ENCODE data around the gene CST9L. TPM values are rescaled to one million over a fixed set of nuclear protein-coding genes. Genes with fewer than 3 reads are reported as not detected.

CST9L gene
- polyA plus RNA-seq, 1 donor, result not detected

DNA sequence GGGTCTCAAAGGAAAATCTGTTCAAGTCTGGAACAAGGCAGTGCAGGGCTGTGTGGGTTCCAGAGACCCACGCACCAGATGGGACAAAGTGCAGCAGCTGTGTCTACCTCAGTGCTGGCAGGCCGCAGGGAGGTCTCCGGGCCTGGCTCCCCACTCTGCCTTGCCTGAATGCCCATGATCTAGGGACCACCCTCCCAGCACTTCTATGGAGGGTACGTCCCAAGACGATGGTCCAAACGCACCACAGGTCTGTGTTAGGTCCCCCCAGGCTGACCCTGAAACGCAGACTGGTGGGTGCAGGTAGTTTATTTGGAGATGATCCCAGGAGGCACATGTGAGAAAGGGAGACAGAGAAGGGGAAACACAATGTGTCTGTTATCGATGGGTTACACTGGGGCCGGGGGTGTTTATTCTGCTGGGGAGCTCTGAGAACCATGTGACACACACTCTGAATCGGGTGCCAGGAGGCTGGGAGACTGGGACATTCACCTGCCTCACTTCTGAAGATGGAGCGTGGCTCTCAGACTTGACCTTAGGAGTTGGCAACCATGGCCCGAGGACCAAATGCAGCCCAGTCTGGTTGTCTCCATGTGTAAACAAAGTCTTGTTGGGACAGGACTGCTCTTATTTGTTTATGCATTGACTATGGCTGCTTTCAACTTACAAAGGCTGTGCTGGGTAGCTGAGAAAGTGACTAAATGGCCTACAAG lies 21.7 kb downstream of the CST9L start:
- no peak for DNase-seq (ENCODE audit: low read depth)

DNA sequence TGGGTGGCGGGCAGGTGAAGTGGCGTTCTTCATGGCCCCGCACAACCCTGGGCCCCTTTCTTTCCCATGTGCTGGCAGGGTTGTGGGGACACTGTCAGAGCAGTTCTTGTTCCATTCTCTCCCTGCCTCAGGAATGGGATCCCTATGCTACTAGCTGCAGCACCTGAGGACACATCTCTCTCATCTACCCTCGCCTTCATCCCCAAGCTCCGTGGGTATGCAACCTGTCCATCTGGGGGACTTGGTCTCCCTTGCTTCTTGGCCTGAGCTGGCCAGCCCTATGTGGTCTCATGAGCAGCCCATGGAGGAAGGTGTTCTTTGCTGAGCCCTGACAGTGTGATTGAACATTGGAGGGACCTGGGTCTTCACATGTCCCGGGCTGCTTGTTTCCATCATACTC lies 24.2 kb downstream of the CST9L start:
- no peak for DNase-seq (ENCODE audit: low read depth)

DNA sequence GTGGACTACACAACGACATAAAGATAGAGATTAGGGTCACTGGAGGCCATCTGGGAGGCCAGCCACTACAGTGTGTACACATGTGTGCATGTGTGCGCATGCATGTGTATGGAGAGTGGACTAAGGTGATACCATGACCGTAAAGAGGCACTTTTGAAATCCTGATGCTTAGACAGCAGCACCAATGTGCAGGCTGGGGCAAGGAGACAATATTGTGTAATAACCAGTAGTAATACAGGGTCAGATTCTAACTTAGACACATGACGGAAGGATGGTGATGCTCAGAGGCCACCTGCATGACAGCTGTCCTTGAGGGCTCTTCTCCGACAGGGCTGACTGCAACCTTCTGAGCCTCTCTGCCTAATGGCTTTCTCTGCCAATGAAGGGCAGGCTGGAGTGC lies 25.5 kb downstream of the CST9L start:
- DNase-seq (ENCODE audit: low read depth), result no peak

DNA sequence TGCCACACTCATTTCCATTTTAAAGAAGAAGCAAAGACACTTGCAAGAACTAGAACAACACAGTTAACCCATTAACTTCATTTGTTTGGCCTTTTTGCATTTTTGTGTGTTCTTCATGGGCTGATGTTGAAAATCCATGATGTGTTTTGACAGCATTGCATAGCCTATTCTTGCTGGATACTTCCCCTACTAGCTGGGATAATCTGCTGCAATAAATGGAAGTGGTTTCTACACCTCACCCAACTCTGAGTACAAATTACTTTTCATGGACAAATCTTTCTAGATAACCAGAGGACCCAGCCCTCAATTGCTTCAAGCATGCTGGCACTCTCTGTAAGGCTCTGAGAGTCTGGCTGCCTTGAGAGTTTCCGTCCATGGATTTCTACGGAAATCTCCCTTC lies 26.5 kb downstream of the CST9L start:
- DNase-seq (ENCODE audit: low read depth), result no peak

DNA sequence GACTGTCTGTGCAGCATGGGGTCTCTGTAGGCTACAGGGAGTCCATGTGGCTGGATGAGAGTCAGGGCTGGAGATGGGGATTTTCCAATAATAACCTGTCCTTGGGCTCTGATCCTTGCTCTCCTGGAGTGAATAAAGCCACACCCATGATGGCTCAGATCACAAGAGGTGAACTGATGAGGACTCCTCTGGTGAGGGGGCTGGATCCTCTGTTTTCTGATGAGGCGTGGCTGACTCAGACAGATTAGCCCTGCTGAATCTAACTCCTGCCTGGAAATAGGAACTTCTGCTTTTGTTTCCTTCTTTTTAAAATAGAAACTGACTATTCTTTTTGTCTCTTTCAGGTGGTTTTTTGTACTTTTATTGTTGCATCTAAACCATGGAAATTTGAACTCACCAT lies 27.0 kb downstream of the CST9L start:
- no peak for DNase-seq (ENCODE audit: low read depth)

DNA sequence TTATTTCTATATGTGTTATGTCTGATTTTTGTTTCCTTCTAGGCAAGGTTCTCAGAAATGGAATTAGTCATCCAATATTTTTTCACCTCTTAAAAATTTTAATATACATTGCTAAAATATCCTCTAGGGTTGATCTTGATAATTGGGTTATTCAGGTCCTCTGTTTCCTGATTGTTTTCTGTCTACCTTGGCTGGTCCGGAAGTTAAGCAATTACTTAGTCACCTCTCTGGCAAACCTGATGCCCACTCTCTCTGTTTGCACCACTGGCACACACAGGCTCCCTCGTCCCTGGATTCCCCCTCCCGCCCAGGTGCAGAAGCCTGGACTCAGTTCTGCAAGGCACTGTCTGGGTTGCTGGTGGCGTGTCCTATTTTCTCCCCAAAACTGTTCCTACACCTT lies 27.7 kb downstream of the CST9L start:
- no peak for DNase-seq (ENCODE audit: low read depth)

DNA sequence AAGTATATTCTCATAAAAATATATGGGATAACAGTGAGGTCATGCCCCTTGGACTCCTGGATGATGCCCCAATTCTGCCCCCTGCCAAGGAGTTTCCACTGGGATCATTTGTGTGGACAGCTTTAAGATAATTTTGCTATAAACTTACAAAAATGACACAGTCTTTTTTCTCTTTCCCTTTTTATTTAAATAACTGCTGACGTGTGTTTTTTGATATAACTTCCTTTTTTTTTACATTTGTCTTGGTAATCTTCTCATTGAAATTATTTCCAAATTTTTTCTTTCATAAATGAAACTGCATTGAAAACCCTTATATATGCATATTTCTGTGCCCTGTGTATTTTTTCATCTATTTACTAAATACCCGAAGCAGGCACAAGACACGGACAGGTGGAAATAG lies 31.3 kb downstream of the CST9L start:
- no peak for DNase-seq (ENCODE audit: low read depth)

DNA sequence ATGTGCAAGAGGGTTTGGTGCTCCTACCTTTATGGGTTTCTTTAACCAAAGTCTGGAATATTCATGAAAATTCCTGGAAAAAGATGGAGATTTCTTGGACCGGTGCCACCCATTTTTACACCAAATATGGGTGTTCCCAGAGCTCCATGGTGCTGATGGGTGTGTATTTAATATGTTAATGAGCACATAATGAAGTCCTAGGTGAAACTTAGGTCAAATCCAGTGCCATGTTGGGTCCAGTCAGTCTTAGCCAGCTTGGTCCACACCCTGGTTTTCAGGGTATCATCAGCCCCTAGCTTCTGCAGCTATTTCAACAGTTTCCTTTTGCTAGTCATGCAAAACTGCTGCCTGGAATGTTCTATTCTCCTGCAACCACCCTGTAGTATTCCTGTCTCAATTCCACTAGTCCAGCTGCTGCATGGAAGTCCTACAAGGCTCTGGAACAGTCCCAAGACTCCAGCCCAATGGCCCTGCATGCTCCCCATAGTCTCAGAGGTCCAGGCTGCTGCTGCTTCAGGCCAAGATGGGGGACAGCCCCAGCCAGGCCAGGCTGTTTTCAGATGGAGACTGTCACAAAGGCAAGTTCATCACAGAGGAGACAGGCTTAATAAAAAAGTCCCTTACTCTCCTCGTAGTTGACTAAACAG lies 31.8 kb downstream of the CST9L start:
- DNase-seq (ENCODE audit: low read depth), result no peak

DNA sequence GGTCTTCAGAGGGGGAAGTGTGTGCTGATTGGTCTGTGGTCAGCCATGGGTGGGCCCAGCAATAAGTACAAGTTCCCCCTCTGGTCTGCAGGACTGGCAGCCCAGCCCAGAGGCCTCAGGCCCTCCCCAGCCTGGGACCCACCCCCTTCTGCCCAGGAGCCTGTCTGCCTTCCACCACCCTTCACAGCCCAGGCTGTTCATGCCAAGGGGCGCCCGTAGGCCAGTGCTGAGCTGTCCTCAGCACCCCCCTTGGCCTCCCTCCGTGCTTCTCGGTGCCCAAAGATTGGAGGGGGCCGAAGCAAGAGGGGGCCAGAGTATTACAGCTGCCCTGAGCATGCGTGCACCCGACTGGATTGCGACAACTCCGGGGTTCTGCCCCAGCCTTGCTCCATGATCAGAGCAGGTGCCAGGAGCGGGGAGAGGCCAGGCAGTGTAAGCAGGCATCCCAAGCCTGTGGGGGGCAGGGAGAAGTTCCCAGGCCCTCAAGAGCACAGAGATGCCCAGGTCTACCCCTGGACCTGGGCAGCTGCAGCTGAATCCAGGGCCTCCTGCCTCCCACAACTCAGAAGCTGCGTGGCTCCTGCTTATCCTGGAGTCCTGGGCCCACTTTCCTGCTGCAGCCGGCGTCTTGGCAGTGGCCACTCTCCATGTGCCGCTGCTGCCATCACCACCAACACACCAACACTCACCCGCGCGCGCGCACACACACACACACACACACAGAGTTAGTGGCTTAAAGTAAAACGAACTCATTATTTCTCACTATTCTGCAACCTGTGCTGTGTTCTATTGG lies 33.3 kb downstream of the CST9L start:
- DNase-seq (ENCODE audit: low read depth), result no peak

DNA sequence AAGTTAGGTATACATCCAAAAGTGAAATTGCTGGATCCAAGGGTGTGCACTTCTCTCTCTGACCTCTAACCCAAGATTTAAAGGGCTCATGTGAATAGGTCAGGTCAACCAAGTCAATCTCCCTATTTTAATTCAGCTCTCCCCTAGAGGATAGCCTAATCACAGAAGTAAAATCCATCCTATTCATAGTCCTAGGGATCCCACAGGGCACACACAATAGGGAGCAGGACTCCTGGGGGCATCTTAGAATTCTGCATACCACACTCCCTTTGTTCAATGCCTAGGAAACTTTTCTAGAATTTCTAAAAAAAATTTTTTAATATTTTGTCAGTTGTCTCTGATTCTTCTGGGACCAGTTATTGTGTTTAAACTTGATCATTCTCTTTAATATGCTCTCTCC lies 35.1 kb downstream of the CST9L start:
- no peak for DNase-seq (ENCODE audit: low read depth)

DNA sequence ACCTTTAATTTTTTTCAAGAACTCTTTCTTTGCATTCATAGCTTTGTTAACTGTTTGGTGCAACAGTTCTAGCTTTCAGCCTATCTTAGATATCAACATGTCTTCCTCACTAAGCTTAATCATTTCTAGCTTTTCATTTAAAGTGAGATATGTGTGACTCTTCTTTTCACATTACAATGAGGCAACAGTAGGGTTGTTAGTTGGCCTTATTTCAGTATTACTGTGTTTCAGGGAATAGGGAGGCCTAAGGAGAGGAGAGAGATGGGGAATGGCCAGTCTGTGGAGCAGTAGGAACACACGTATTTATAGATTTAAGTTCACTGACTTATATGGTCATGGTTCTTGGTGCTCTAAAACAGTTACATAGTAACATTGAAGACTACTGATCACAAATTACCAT lies 35.8 kb downstream of the CST9L start:
- DNase-seq (ENCODE audit: low read depth), result no peak

DNA sequence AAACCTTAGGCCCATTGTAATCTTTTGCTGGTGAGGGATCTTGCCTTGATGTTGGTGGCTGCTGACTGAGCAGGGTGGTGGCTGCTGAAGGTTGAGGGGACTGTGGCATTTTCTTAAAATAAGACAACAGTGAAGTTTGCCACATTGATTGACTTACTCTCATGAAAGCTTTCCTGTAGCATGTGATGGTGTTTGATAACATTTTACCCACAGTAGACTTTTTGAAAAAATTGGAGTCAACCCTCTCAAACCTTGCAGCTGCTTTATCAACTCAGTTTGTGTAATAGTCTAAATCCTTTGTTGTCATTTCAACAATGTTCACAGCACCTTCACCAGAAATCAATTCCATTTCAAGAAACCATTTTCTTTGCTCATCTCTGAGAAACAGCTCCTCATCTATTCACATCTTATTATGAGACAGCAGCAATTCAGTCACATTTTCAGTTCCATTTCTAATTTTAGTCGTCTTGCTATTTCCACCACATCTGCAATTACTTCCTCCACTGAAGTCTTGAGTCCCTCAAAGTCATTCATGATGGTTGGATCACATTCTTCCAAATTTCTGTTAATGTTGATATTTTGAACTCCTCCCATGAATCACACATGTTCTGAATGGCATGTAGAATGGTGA lies 37.2 kb downstream of the CST9L start:
- no peak for DNase-seq (ENCODE audit: low read depth)

DNA sequence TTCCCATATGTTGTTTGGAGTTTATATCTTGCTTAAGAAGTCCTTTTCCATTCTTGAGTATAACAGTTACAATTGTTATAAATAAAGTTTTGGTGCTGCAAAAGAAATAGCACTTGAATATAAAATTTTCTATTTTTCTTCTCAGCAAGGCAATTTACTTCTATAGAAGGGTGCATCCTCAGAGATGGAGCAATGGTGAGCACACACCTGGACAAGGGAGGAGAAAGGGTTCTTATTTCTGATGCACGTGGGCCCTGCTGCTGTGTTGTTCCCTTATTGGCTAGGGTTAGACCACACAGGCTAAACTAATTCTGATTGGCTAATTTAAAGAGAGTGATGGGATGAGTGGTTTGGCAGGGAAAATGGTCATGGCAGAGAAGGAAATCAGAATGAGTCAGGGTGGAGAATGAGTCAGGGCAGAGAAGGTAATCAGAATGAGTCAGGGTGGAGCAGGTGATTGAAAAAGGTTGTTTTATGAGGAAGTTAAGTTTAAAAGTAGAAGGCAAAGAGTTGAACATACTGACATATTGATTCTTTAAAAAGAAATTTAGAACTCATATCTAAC lies 39.3 kb downstream of the CST9L start:
- DNase-seq (ENCODE audit: low read depth), result no peak

DNA sequence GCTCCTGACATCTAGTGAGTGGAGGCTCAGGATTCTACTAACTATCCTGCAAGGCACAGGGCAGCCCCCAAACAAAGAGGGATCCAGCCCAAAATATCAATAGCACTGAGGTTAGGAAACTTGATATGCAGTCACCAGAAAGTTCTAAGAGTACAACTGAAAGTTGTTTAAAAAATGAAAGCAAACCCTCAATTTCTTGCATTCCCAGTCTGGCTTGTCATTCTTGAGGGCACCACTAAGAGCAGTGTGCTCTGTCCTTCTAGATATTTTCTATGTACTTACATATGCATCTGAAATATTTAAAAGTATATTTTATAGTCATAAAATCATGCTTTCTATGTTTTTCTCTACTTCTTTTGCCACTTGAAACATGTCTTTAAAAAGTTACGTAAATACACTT lies 41.4 kb downstream of the CST9L start:
- DNase-seq (ENCODE audit: low read depth), result no peak

DNA sequence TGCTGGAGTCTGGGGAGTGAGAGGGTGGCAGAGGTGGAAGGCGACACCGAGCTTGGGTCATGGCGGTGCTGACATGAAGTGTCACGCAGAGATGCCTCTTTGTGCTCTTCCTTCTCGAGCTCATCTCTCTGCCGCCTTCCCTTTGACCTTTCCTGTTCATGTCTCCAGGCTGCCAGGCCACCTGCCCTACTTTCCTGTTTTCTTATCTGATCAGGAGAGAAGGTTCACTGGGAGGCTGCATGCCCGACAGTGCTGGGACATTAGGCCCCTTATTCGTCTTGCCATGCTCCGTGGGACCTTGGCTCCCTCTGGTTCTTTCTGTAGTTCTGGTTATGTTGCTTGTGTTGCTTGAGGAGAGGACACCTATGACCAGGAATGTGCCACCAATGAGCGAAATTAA lies 44.1 kb downstream of the CST9L start:
- DNase-seq (ENCODE audit: low read depth), result no peak

DNA sequence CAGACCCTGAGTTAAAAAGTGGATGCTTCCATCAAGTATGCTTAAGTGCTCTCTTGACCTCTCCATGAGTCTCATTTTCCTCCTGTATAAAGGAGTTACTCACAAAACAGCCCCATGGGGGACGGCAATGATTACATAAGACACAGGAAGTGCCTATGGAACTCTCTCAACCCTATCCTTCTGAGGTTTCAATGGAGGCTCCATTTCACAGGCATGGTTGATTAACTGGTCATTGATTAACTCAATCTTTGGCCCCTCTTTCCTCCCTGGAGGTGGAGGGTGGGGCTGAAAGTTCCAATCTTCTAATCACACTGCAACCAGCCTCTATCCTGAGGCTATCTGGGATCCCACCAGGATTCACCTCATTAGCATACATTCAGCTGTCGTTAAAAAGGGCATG lies 48.1 kb downstream of the CST9L start:
- no peak for DNase-seq (ENCODE audit: low read depth)

DNA sequence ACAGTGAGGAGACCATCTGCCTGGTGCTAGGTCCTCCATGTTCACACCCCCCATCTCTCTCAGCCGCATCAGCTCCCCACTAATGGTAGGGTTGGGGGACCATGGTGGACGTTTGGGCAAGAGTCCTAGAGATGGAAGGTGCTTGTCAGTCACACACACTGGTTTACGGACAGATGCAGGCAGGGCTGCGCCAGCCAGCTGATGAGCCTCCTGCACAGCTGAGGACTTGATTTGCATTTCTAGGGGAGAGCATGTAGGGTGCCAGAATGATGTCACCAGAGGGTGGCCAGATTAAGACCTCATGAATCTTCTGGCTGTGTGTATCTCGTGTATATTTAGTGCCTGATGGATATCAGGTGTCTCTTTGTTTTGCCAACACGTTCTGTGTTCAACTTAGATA lies 48.7 kb downstream of the CST9L start:
- no peak for DNase-seq (ENCODE audit: low read depth)

DNA sequence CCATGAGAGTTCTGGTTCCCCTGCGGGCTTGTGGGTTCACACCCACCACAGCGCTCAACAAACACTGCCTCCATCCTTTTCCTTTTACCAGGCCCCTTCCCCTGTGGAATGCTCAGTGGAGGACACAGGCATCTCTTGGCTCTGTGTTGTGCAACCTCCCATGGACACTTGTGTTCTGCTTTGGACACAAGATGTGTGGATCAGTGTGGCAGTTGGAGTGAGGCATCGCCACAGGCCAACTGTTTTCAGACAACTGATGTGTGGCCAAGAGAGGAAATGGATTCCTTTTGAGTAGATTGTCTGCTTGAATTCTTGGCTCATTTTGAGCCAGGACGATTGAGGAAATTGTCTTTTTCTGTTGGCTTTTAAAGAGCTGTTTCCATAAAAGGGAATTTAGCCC lies 50.6 kb downstream of the CST9L start:
- no peak for DNase-seq (ENCODE audit: low read depth)

DNA sequence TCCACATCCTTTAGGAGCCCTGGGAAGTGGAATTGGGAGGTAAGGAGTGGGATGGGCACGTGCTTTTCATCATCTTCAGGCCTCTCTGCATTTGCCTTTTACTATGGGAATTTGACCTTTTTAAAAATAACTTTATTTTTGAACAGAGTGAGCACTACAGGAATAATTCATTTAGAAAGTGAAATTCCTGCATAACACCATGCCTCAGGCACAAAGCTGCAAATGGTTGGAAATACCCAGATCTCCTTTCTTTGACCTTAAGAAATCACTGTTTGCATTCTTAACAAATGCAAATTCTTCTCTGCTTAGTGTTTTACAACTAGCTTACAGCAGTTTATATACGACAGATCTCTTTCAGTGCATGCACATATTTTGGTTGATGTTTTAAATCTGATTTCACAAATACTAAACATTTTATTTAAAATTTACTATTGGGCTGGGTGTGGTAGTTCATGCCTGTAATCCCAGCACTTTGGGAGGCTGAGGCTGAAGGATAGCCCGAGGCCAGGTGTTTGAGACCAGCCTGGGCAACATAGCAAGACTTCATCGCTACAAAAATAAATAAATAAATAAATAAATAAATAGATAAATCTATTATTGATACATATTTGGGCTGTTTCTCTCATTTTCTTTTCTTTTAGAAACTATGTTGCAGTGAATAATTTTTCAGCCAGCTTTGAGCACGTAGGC lies 52.9 kb downstream of the CST9L start:
- DNase-seq (ENCODE audit: low read depth), result no peak

DNA sequence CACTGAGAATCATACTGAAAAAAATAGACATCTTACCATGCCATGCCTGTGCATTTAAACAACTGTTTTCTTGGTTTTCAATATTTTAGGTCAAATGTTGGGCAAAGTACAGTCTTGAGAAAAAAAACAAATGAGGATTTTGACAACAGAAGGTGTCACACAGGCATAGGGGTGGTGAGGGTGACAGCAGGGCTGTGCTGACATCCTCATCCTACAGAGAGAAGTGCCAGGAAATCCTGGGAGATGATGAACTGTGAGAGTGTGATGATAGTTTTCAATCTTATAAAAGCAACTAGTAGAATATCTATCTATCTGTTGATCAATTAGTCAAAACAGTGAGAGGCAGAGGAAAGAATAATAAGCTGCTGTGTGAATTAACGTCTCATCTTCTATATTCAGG lies 53.4 kb downstream of the CST9L start:
- DNase-seq (ENCODE audit: low read depth), result no peak
